GM12864 (cell line): ENCODE results near the gene WDR87.

Source experiments
- DNase-seq: peaks from one replicate; pipeline ENCODE4 v3.0.0-alpha.2; 2011; ENCODE audit warnings: low read depth
- H3K4me3 ChIP-seq: 2 replicates; pipeline ENCODE4 v1.5.1; 2011; ENCODE audit warnings: mild to moderate bottlenecking, low read depth, low read length, control low read depth
- CTCF ChIP-seq: IDR thresholded peaks from 2 replicates; pipeline ENCODE4 v1.5.1; 2011; ENCODE audit warnings: low read depth, mild to moderate bottlenecking, moderate library complexity, low read length, control low read depth, inconsistent platforms; ENCODE audit errors: missing control alignments

Gene WDR87

DNA sequence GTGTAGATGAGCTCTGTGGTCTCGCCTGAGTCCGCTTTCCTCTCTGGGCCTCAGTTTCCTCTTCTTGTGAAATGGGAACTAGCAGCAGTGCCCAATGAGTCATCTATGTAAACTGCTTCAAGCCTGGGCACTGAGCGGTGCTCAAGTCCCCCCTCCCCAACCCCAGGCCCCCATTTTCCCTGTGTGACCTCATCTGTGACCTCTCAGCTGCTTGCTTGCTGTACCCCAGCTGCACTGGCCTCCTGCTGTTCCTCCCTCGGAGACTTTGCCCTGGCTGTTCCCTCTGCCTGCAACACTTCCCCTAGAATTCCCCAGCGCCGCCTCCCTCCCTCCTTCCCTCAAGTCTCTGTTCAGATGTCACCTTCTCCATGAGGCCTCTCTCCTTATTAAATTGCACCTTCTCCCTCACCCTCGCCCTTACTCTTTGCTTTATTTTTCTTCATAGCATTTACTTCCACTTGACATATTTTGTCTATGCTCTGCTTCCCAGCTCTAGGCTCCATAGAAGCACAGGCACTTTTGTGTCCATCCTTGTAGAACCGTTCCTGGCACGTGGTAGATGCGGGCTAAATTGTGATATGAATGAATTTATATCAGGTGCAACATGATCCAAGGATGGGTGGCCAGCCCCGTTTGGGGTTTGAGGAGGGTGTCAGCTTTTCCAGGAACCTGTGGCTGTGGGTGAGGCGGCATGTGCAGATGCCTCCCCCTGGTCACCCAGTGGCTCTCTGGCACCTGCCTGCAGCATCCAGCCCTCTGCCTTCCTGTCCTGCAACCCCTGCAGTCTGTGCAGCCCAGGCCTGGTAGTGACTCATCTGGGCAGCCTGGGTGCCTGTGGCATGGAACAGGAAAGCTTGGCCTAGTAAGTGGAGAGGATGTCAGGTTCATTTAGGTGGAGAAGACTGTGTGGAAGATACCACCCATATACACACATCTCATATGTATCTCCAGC is 26.9 kb upstream of the WDR87 start:
- H3K4me3 ChIP-seq = peak overlapping the region; percentile 30
- no peak for TF ChIP-seq CTCF
- DNase-seq = no peak

- TF ChIP-seq CTCF = no peak
- no peak for DNase-seq
- peak overlapping the region; percentile 30 for H3K4me3 ChIP-seq
Observed at GRCh38 chr19:37931881-37932655, 25.7 kb upstream of the WDR87 start.

GRCh38 chr19:37930416-37930815 is 24.0 kb upstream of the WDR87 start:
- no peak for DNase-seq
- TF ChIP-seq CTCF = no peak
- H3K4me3 ChIP-seq = no peak overlapping the region

GRCh38 chr19:37929355-37929923 is 23.0 kb upstream of the WDR87 start:
- no peak for TF ChIP-seq CTCF
- H3K4me3 ChIP-seq = no peak overlapping the region
- no peak for DNase-seq

- DNase-seq = peak; percentile 93
- no peak overlapping the region; the same call in 1 of the 2 replicates for H3K4me3 ChIP-seq
- TF ChIP-seq CTCF = no peak
Observed at GRCh38 chr19:37928527-37929286, 22.3 kb upstream of the WDR87 start.

- no peak for TF ChIP-seq CTCF
- no peak for DNase-seq
- peak overlapping the region; percentile 4; the same call in 1 of the 2 replicates for H3K4me3 ChIP-seq
Observed at GRCh38 chr19:37926711-37927110, 20.3 kb upstream of the WDR87 start.
